ENCODE measurements around the gene C3.
"Not testable (repeated sequence)": the region's sequence is repeated elsewhere in the genome, so short reads cannot be mapped to it uniquely, and the experiment has no call there.

C3 gene
- total RNA-seq, result 0 to 0.26 (median 0.17) reads per million in 3 donors

- no peaks in the 10 kb centered on the region for H3K9me3 ChIP-seq (ENCODE audit: control insufficient read depth, low read length)
- DNase-seq, result no peak
- no peak within 1 kb of the TSS for H3K27ac ChIP-seq (ENCODE audit: insufficient read depth, low read length, poor library complexity, severe bottlenecking)
- H3K4me1 ChIP-seq (ENCODE audit: control insufficient read depth, insufficient read depth, low read length, poor library complexity, severe bottlenecking), result no peaks in the 10 kb centered on the region
- H3K36me3 ChIP-seq (ENCODE audit: control insufficient read depth, insufficient read depth, low read length), result no peaks in the 10 kb centered on the region
- H3K4me3 ChIP-seq (ENCODE audit: insufficient read depth, low read depth, low read length, poor library complexity, severe bottlenecking), result no peak within 1 kb of the TSS
- no peaks in the 10 kb centered on the region for H3K27me3 ChIP-seq (replicated peaks; ENCODE audit: control insufficient read depth, insufficient read depth, low read length, poor library complexity, severe bottlenecking)
These were observed at the start of gene C3 for GRCh38 chr19:6720369-6721137. TSS of gene C3 (minus strand) at chr19:6720650. CDS start at chr19:6720589, 61 bp downstream.

- H3K27ac ChIP-seq (ENCODE audit: insufficient read depth, low read length, poor library complexity, severe bottlenecking), result peak overlapping the region; percentile 93
- H3K4me1 ChIP-seq (ENCODE audit: control insufficient read depth, insufficient read depth, low read length, poor library complexity, severe bottlenecking), result peaks cover 37% of the 10 kb centered on the region
- no peaks in the 10 kb centered on the region for H3K27me3 ChIP-seq (replicated peaks; ENCODE audit: control insufficient read depth, insufficient read depth, low read length, poor library complexity, severe bottlenecking)
- no peaks in the 10 kb centered on the region for H3K36me3 ChIP-seq (ENCODE audit: control insufficient read depth, insufficient read depth, low read length)
- DNase-seq, result no peak
- no peaks in the 10 kb centered on the region for H3K9me3 ChIP-seq (ENCODE audit: control insufficient read depth, low read length)
- no peak overlapping the region for H3K4me3 ChIP-seq (ENCODE audit: insufficient read depth, low read depth, low read length, poor library complexity, severe bottlenecking)
These were observed 48.7 kb upstream of the C3 start for GRCh38 chr19:6769006-6769619.

GRCh38 chr19:6768236-6768785 lies 47.9 kb upstream of the C3 start:
- DNase-seq, result peak in 1 of 3 donors; percentile 23
- peak overlapping the region; percentile 93 for H3K27ac ChIP-seq (ENCODE audit: insufficient read depth, low read length, poor library complexity, severe bottlenecking)
- no peaks in the 10 kb centered on the region for H3K27me3 ChIP-seq (replicated peaks; ENCODE audit: control insufficient read depth, insufficient read depth, low read length, poor library complexity, severe bottlenecking)
- H3K4me1 ChIP-seq (ENCODE audit: control insufficient read depth, insufficient read depth, low read length, poor library complexity, severe bottlenecking), result peaks cover 36% of the 10 kb centered on the region
- no peaks in the 10 kb centered on the region for H3K9me3 ChIP-seq (ENCODE audit: control insufficient read depth, low read length)
- H3K4me3 ChIP-seq (ENCODE audit: insufficient read depth, low read depth, low read length, poor library complexity, severe bottlenecking), result no peak overlapping the region
- peaks cover 3% of the 10 kb centered on the region for H3K36me3 ChIP-seq (ENCODE audit: control insufficient read depth, insufficient read depth, low read length)

GRCh38 chr19:6767357-6768235 lies 47.1 kb upstream of the C3 start, which contains the start of gene SH2D3A:
TSS of gene SH2D3A (minus strand) at chr19:6767435. CDS start at chr19:6763748, 3,687 bp downstream.
- Histone ChIP-seq H3K27ac (ENCODE audit: insufficient read depth, low read length, poor library complexity, severe bottlenecking) (peak within 1 kb of the TSS; percentile 93), H3K4me1 (ENCODE audit: control insufficient read depth, insufficient read depth, low read length, poor library complexity, severe bottlenecking) (peaks cover 34% of the 10 kb centered on the region)
- peak; percentile 94 to 96 (median 94) for DNase-seq

GRCh38 chr19:6767081-6767356 lies 46.6 kb upstream of the C3 start:
- Histone ChIP-seq H3K4me1 (ENCODE audit: control insufficient read depth, insufficient read depth, low read length, poor library complexity, severe bottlenecking) (peaks cover 34% of the 10 kb centered on the region), H3K27ac (ENCODE audit: insufficient read depth, low read length, poor library complexity, severe bottlenecking) (peak overlapping the region; percentile 93), H3K4me3 (ENCODE audit: insufficient read depth, low read depth, low read length, poor library complexity, severe bottlenecking) (peak overlapping the region; percentile 67), H3K9me3 (ENCODE audit: control insufficient read depth, low read length) (no peaks in the 10 kb centered on the region), H3K36me3 (ENCODE audit: control insufficient read depth, insufficient read depth, low read length) (peaks cover 12% of the 10 kb centered on the region), H3K27me3 (replicated peaks; ENCODE audit: control insufficient read depth, insufficient read depth, low read length, poor library complexity, severe bottlenecking) (no peaks in the 10 kb centered on the region)
- no peak for DNase-seq

More at GRCh38 chr19:6767357-6768235, 47.1 kb upstream of the C3 start, which contains the start of gene SH2D3A:
- H3K27me3 ChIP-seq (replicated peaks; ENCODE audit: control insufficient read depth, insufficient read depth, low read length, poor library complexity, severe bottlenecking), result no peaks in the 10 kb centered on the region
- no peaks in the 10 kb centered on the region for H3K9me3 ChIP-seq (ENCODE audit: control insufficient read depth, low read length)
- H3K4me3 ChIP-seq (ENCODE audit: insufficient read depth, low read depth, low read length, poor library complexity, severe bottlenecking), result peak within 1 kb of the TSS; percentile 67
- peaks cover 10% of the 10 kb centered on the region for H3K36me3 ChIP-seq (ENCODE audit: control insufficient read depth, insufficient read depth, low read length)

- Histone ChIP-seq H3K4me3 (ENCODE audit: insufficient read depth, low read depth, low read length, poor library complexity, severe bottlenecking) (peak overlapping the region; percentile 67), H3K36me3 (ENCODE audit: control insufficient read depth, insufficient read depth, low read length) (peaks cover 13% of the 10 kb centered on the region), H3K9me3 (ENCODE audit: control insufficient read depth, low read length) (no peaks in the 10 kb centered on the region), H3K27me3 (replicated peaks; ENCODE audit: control insufficient read depth, insufficient read depth, low read length, poor library complexity, severe bottlenecking) (no peaks in the 10 kb centered on the region), H3K4me1 (ENCODE audit: control insufficient read depth, insufficient read depth, low read length, poor library complexity, severe bottlenecking) (peaks cover 34% of the 10 kb centered on the region), H3K27ac (ENCODE audit: insufficient read depth, low read length, poor library complexity, severe bottlenecking) (peak overlapping the region; percentile 93)
- DNase-seq, result no peak
These were observed 46.1 kb upstream of the C3 start for GRCh38 chr19:6766357-6767080.

- Histone ChIP-seq H3K36me3 (ENCODE audit: control insufficient read depth, insufficient read depth, low read length) (peaks cover 20% of the 10 kb centered on the region), H3K4me1 (ENCODE audit: control insufficient read depth, insufficient read depth, low read length, poor library complexity, severe bottlenecking) (peaks cover 34% of the 10 kb centered on the region), H3K9me3 (ENCODE audit: control insufficient read depth, low read length) (no peaks in the 10 kb centered on the region), H3K4me3 (ENCODE audit: insufficient read depth, low read depth, low read length, poor library complexity, severe bottlenecking) (peak overlapping the region; percentile 67), H3K27ac (ENCODE audit: insufficient read depth, low read length, poor library complexity, severe bottlenecking) (peak overlapping the region; percentile 93), H3K27me3 (replicated peaks; ENCODE audit: control insufficient read depth, insufficient read depth, low read length, poor library complexity, severe bottlenecking) (no peaks in the 10 kb centered on the region)
- peak in 1 of 3 donors; percentile 15 for DNase-seq
These were observed 45.4 kb upstream of the C3 start for GRCh38 chr19:6765738-6766356.

- H3K36me3 ChIP-seq (ENCODE audit: control insufficient read depth, insufficient read depth, low read length), result peaks cover 46% of the 10 kb centered on the region
- H3K4me1 ChIP-seq (ENCODE audit: control insufficient read depth, insufficient read depth, low read length, poor library complexity, severe bottlenecking), result peaks cover 22% of the 10 kb centered on the region
- not testable (repeated sequence) for H3K27me3 ChIP-seq (replicated peaks; ENCODE audit: control insufficient read depth, insufficient read depth, low read length, poor library complexity, severe bottlenecking); H3K9me3 ChIP-seq (ENCODE audit: control insufficient read depth, low read length); DNase-seq; H3K27ac ChIP-seq (ENCODE audit: insufficient read depth, low read length, poor library complexity, severe bottlenecking); H3K4me3 ChIP-seq (ENCODE audit: insufficient read depth, low read depth, low read length, poor library complexity, severe bottlenecking)
These were observed 41.9 kb upstream of the C3 start for GRCh38 chr19:6762253-6762797.

All from effector memory CD4-positive, alpha-beta T cell (primary cell).